Measurements from ENCODE around the gene CARMIL3. TPM values are rescaled to one million over a fixed set of nuclear protein-coding genes. Genes with fewer than 3 reads are reported as not detected.

The CARMIL3 gene
- polyA plus RNA-seq, 5 donors, result 0.72 to 1.7 (median 1.1) TPM

DNA sequence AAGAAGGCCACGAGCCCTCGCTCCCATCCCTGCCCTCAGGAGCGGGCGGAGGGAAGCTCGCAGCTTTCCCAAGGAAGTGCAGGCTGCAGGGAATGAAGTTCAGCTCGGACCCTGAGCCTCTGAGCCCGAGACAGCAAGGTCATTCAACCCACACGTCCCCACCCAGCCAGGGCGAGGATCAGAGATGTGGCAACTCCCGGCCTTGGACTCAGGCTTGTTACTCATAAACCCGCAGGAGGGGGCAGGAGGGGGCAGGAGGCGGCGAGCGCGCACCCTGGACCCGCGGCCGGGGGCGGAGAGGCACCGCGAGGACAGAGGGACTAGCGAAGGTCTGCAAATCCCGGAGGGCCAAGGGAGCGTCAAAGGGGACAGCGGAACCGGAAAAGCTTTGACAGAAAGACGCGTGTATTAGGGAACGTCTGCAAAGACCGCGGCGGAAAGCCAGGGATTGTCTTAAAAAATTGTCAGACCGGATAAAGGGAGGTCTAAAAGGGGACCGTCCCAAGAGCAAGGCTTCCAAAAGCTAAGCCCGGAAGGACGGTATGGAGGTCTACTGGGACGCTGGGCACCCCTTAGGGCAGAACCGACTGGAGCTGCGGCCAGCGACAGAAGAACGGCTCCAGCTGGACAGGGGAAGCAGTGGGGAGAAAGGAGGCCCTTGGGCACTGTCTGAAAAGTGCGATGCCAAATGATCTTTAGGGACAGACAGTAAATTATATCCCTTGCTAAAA, 62.2 kb downstream of the CARMIL3 start:
- peak in 1 of 2 donors; percentile 92 for DNase-seq

DNA sequence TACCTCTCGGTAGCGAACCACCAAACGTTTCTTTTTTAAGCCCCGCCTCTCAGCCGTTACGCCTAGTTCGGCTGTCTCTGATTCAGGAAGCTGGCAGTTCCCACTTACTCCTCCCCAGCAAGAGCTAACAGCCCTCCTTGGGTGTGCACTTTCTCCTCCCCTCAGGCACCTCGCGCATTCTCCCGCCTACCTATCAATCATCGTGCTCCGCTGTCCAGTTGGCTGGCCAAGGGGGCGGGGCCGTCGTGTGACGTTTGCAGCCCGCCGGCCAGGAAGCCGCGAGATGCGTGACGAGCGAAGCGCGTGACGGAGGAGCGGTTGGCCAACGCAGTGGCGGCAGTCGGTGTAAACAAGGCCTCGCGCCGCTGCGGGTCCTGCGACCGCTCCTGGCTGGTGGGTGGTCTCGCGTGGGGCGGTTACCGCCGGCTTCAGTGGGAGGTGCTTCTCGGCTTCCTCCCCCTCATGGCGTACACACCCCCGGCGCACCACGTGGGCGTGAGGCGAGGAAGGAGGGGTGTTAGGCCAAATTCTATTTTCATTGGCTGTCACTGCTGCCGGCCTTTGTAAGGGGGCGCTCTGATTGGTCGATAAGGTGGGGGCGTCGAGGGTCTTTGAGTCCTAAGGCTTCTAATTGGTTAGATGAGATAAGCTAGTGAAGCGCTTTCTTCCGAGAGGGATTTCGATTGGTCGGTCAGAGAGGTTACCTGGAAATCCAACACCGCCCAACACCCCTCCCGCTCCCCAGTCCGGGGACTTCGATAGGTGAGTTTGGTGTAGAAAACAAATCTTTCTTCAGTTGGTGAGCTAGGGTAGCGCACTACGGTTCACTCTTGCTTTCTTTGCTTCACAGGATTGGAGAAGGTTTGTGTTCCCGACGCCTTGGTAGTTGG, 63.0 kb downstream of the CARMIL3 start, which contains the start of the genes DCAF11 and NRL:
Gene DCAF11 (plus strand): TSS at position 246 of the 890 bp plus-strand sequence. CDS start 818 bp downstream, outside the sequence.
Gene NRL (minus strand): TSS at position 418 of the 890 bp plus-strand sequence. CDS start 32,101 bp downstream, outside the sequence.
- DNase-seq, result peak; percentile 100

DNA sequence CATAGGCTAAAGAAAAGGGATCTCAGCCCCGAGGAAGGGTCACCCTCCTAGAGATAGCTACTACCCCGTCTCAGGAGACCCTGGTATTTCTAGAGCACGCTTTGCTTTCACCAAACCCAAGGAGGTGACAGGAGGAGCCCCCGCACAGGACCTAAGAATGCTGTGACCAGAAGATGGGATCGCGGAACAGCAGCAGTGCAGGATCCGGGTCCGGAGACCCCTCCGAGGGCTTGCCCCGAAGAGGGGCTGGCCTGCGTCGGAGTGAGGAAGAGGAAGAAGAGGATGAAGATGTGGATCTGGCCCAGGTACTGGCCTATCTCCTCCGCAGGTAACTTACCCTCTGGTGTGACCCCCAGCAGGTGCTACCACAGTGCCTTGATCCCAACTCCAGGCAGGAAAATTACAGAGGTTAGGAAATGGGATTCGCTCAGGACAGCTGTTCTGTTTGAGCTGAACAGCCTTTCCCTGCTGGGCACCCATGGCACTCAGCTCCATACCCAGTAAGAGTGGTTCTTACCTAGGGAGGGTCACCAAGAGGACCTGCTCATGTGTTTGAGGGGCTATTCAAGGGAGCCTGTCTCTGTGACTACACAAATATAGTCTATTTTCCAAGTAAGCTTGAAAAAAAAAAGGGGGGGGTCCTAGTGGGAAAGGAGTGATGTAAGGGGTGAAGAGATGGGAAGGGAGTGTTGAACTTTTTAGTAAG, 63.8 kb downstream of the CARMIL3 start:
- DNase-seq, result no peak

DNA sequence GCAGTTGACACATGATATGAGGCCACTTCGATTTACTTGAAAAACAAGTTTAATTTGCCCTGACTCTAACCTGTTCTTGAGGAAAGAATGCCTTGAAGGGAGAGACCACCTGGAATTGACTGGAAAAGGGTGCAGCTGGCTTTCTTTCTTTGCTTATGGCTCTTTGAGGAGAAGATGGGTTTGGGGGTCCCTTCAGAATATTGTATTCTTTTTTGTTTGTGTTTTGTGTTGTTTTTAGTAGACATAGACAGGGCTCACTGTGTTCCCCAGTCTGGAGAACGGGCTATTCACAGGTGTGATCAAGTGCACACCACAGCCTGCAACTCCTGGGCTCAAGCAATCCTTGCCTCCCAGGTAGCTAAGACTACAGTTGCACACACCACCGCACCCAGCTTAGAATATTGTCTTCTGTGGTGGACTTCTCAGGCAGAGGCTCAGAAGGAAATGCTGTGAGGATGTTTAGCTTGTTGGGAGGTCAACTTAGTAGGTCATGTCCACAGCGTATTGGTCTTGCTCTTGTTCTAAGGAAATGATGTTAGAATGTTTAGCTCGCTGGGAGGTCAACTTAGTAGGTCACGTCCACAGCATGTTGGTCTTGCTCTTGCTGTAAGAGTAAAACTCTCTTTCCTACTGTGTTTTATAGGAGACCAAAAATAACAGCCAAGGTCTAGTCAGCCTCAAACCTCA, 64.5 kb downstream of the CARMIL3 start:
- DNase-seq, result no peak

DNA sequence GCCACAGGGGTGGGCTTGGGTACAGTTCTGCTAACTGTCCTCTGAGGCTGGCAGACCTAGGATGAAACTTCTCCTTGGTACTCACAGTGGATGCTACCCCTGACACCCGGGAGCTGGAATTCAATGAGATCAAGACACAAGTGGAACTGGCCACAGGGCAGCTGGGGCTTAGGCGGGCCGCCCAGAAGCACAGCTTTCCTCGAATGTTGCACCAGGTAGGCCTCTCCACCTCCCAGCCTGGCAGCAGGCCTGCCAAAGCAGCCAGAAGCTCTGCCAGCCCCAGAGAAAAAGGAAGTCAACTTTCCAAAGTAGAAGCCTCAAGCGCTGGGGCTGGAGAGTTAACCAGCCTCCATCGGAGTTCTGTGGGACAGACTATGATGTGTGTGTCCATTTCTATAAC, 65.4 kb downstream of the CARMIL3 start:
- DNase-seq, result no peak

Other genes with a start within 250 kb of the CARMIL3 start
- gene DHRS4, start 98.2 kb upstream of the CARMIL3 start, polyA plus RNA-seq (ENCODE audit: insufficient read depth in 1 of 5, insufficient read length in 5 of 5, low replicate concordance in 1 of 5), result 10 to 100 TPM; 34.0 to 45.4 (median 35.5) TPM
- 10 to 100 TPM; 27.3 to 32.3 (median 29.4) TPM for gene DHRS4L2, start 63.1 kb upstream of the CARMIL3 start, polyA plus RNA-seq (ENCODE audit: insufficient read depth in 1 of 5, insufficient read length in 5 of 5, low replicate concordance in 1 of 5)
- gene CPNE6, start 19.6 kb downstream of the CARMIL3 start, polyA plus RNA-seq (ENCODE audit: insufficient read depth in 1 of 5, insufficient read length in 5 of 5, low replicate concordance in 1 of 5), result not detected
- gene PCK2, start 42.3 kb downstream of the CARMIL3 start, polyA plus RNA-seq (ENCODE audit: insufficient read depth in 1 of 5, insufficient read length in 5 of 5, low replicate concordance in 1 of 5), result 10 to 100 TPM; 13.3 to 17.8 (median 14.7) TPM
- 10 to 100 TPM; 59.5 to 74.4 (median 65.9) TPM for gene DCAF11, start 62.8 kb downstream of the CARMIL3 start, polyA plus RNA-seq (ENCODE audit: insufficient read depth in 1 of 5, insufficient read length in 5 of 5, low replicate concordance in 1 of 5)
- gene NRL, start 62.9 kb downstream of the CARMIL3 start, polyA plus RNA-seq (ENCODE audit: insufficient read depth in 1 of 5, insufficient read length in 5 of 5, low replicate concordance in 1 of 5), result 1 to 10 TPM; 1.0 to 2.3 (median 1.2) TPM
- 1 to 10 TPM in 3 of 5 donors, under 1 TPM in 2; 0.60 to 9.4 (median 1.1) TPM for gene FITM1, start 78.7 kb downstream of the CARMIL3 start, polyA plus RNA-seq (ENCODE audit: insufficient read depth in 1 of 5, insufficient read length in 5 of 5, low replicate concordance in 1 of 5)
- gene PSME1, start 84.2 kb downstream of the CARMIL3 start, polyA plus RNA-seq (ENCODE audit: insufficient read depth in 1 of 5, insufficient read length in 5 of 5, low replicate concordance in 1 of 5), result 100 to 1,000 TPM; 190 to 234 (median 222) TPM
- gene EMC9, start 89.6 kb downstream of the CARMIL3 start, polyA plus RNA-seq (ENCODE audit: insufficient read depth in 1 of 5, insufficient read length in 5 of 5, low replicate concordance in 1 of 5), result 10 to 100 TPM; 12.6 to 25.8 (median 24.3) TPM
- 100 to 1,000 TPM; 159 to 175 (median 166) TPM for gene PSME2, start 94.6 kb downstream of the CARMIL3 start, polyA plus RNA-seq (ENCODE audit: insufficient read depth in 1 of 5, insufficient read length in 5 of 5, low replicate concordance in 1 of 5)
- gene RNF31, start 95.5 kb downstream of the CARMIL3 start, polyA plus RNA-seq (ENCODE audit: insufficient read depth in 1 of 5, insufficient read length in 5 of 5, low replicate concordance in 1 of 5), result 10 to 100 TPM; 42.8 to 60.2 (median 55.7) TPM
- gene IRF9, start 109.3 kb downstream of the CARMIL3 start, polyA plus RNA-seq (ENCODE audit: insufficient read depth in 1 of 5, insufficient read length in 5 of 5, low replicate concordance in 1 of 5), result 10 to 100 TPM; 49.8 to 68.6 (median 57.2) TPM
- 10 to 100 TPM; 36.6 to 67.1 (median 48.2) TPM for gene REC8, start 120.1 kb downstream of the CARMIL3 start, polyA plus RNA-seq (ENCODE audit: insufficient read depth in 1 of 5, insufficient read length in 5 of 5, low replicate concordance in 1 of 5)
- gene IPO4, start 136.8 kb downstream of the CARMIL3 start, polyA plus RNA-seq (ENCODE audit: insufficient read depth in 1 of 5, insufficient read length in 5 of 5, low replicate concordance in 1 of 5), result 10 to 100 TPM; 20.2 to 37.0 (median 24.5) TPM
- gene TM9SF1, start 143.4 kb downstream of the CARMIL3 start, polyA plus RNA-seq (ENCODE audit: insufficient read depth in 1 of 5, insufficient read length in 5 of 5, low replicate concordance in 1 of 5), result 10 to 100 TPM; 24.6 to 44.1 (median 33.8) TPM
- 10 to 100 TPM in 3 of 5 donors, 1 to 10 TPM in 2; 9.5 to 12.2 (median 11.9) TPM for gene TSSK4, start 153.7 kb downstream of the CARMIL3 start, polyA plus RNA-seq (ENCODE audit: insufficient read depth in 1 of 5, insufficient read length in 5 of 5, low replicate concordance in 1 of 5)
- 10 to 100 TPM; 53.9 to 67.6 (median 62.3) TPM for gene CHMP4A, start 161.5 kb downstream of the CARMIL3 start, polyA plus RNA-seq (ENCODE audit: insufficient read depth in 1 of 5, insufficient read length in 5 of 5, low replicate concordance in 1 of 5)
- gene MDP1, start 164.1 kb downstream of the CARMIL3 start, polyA plus RNA-seq (ENCODE audit: insufficient read depth in 1 of 5, insufficient read length in 5 of 5, low replicate concordance in 1 of 5), result 10 to 100 TPM; 11.8 to 17.2 (median 13.5) TPM
- gene NEDD8, start 180.4 kb downstream of the CARMIL3 start, polyA plus RNA-seq (ENCODE audit: insufficient read depth in 1 of 5, insufficient read length in 5 of 5, low replicate concordance in 1 of 5), result 100 to 1,000 TPM; 209 to 239 (median 224) TPM
- gene GMPR2, start 180.9 kb downstream of the CARMIL3 start, polyA plus RNA-seq (ENCODE audit: insufficient read depth in 1 of 5, insufficient read length in 5 of 5, low replicate concordance in 1 of 5), result 100 to 1,000 TPM in 4 of 5 donors, 10 to 100 TPM in 1; 92.7 to 120 (median 114) TPM
- 10 to 100 TPM; 53.7 to 62.0 (median 60.9) TPM for gene TINF2, start 190.6 kb downstream of the CARMIL3 start, polyA plus RNA-seq (ENCODE audit: insufficient read depth in 1 of 5, insufficient read length in 5 of 5, low replicate concordance in 1 of 5)
- 1 to 10 TPM; 2.0 to 4.7 (median 3.5) TPM for gene TGM1, start 211.2 kb downstream of the CARMIL3 start, polyA plus RNA-seq (ENCODE audit: insufficient read depth in 1 of 5, insufficient read length in 5 of 5, low replicate concordance in 1 of 5)
- gene RABGGTA, start 219.6 kb downstream of the CARMIL3 start, polyA plus RNA-seq (ENCODE audit: insufficient read depth in 1 of 5, insufficient read length in 5 of 5, low replicate concordance in 1 of 5), result 10 to 100 TPM; 19.6 to 28.6 (median 24.9) TPM
- 10 to 100 TPM; 38.8 to 54.7 (median 43.2) TPM for gene DHRS1, start 247.8 kb downstream of the CARMIL3 start, polyA plus RNA-seq (ENCODE audit: insufficient read depth in 1 of 5, insufficient read length in 5 of 5, low replicate concordance in 1 of 5)
- 10 to 100 TPM; 21.3 to 26.7 (median 24.3) TPM for gene NOP9, start 247.8 kb downstream of the CARMIL3 start, polyA plus RNA-seq (ENCODE audit: insufficient read depth in 1 of 5, insufficient read length in 5 of 5, low replicate concordance in 1 of 5)